ENCODE measurements around the gene INPP4B. TPM values are rescaled to one million over a fixed set of nuclear protein-coding genes. Genes with fewer than 3 reads are reported as not detected.

INPP4B gene
- total and polyA plus RNA-seq, 2 of the 4 experiments (the other 2 are of a cell fraction): 1.8 to 14.0 TPM

GRCh38 chr4:142752202-142752786 lies 93.8 kb downstream of the INPP4B start:
- Histone ChIP-seq H4K20me1 (ENCODE audit: insufficient read depth, low read length) (no peaks in the 10 kb centered on the region), H2AK5ac (ENCODE audit: low read depth, low read length) (no peak overlapping the region), H3K27me3 (ENCODE audit: control insufficient read depth, insufficient read depth, low read length) (no peaks in the 10 kb centered on the region), H3K4me2 (ENCODE audit: low read depth, low read length) (no peak overlapping the region), H3K18ac (ENCODE audit: low read depth, low read length) (no peak overlapping the region; the same call in 1 of the 2 replicates), H3K9ac (ENCODE audit: low read depth, low read length) (no peak overlapping the region; the same call in 1 of the 2 replicates), H3K9me1 (ENCODE audit: insufficient read depth, low read length) (no peaks in the 10 kb centered on the region), H3K36me3 (ENCODE audit: control insufficient read depth, insufficient read depth, low read length) (no peaks in the 10 kb centered on the region), H2BK5ac (ENCODE audit: low read depth, low read length, poor library complexity, severe bottlenecking) (no peak overlapping the region), H3K56ac (ENCODE audit: extremely low read depth, insufficient read depth, low read length) (no peak overlapping the region), H2BK120ac (ENCODE audit: low read depth, low read length) (no peak overlapping the region), H4K91ac (ENCODE audit: insufficient read depth, low read depth, low read length) (no peak overlapping the region), H3K4ac (ENCODE audit: low read depth, low read length) (no peak overlapping the region), H3K27ac (ENCODE audit: insufficient read depth, low read length) (no peak overlapping the region), H3K4me1 (ENCODE audit: control insufficient read depth, insufficient read depth, low read length) (no peaks in the 10 kb centered on the region), H2AK9ac (replicated peaks; ENCODE audit: low read depth, low read length, poor library complexity) (no peak overlapping the region), H3K9me3 (ENCODE audit: control insufficient read depth, insufficient read depth, low read length) (no peaks in the 10 kb centered on the region), H3K23ac (ENCODE audit: low read depth, low read length) (no peak overlapping the region), H4K5ac (ENCODE audit: low read depth, low read length) (no peak overlapping the region; the same call in 1 of the 2 replicates), H3K14ac (replicated peaks; ENCODE audit: low read depth, low read length) (no peak overlapping the region), H3K79me1 (ENCODE audit: low read depth in 1 of 2, low read length in 2 of 2) (no peaks in the 10 kb centered on the region), H2BK15ac (ENCODE audit: low read depth, low read length) (no peak overlapping the region), H2AFZ (replicated peaks; ENCODE audit: low read length, poor library complexity) (no peak overlapping the region), H3K4me3 (ENCODE audit: insufficient read depth, low read depth, low read length) (no peak overlapping the region), H4K8ac (ENCODE audit: low read depth in 2 of 2, low read length in 2 of 2) (no peak overlapping the region), H2BK20ac (ENCODE audit: low read depth, low read length) (no peak overlapping the region)
- dilution Hi-C loops (cut with HindIII; ENCODE audit: low sequenced_read_pairs, unreplicated experiment) (no loop called here), in situ Hi-C loops (cut with MboI; ENCODE audit: low sequenced_read_pairs) (no loop called here), intact Hi-C loops (cut with micrococcal nuclease) (no loop called here)
- no TSS peak for BruUV-seq (replicated peaks)
- POLR2A ChIA-PET (ENCODE audit: unreplicated experiment): no interaction called here
- ATAC-seq (ENCODE audit: low read depth) (no peak), DNase-seq (no peak)
- no CpG with 5 or more reads among the region's 6 CpGs for WGBS, 2 experiments (ENCODE audit: extremely low coverage in 2 of 2, insufficient read length in 1 of 2)
- TF ChIP-seq RAD21 (IDR thresholded peaks at IDR 0.05; ENCODE audit: low read length) (no peak), MXI1 (IDR thresholded peaks at IDR 0.05; ENCODE audit: borderline replicate concordance, low read depth, low read length) (no peak), FOS (IDR thresholded peaks at IDR 0.05; ENCODE audit: low read depth, low read length) (no peak), POLR2A (IDR thresholded peaks at IDR 0.05; ENCODE audit: low read depth, low read length) (no peak)
- TF ChIP-seq, protein P1, sequence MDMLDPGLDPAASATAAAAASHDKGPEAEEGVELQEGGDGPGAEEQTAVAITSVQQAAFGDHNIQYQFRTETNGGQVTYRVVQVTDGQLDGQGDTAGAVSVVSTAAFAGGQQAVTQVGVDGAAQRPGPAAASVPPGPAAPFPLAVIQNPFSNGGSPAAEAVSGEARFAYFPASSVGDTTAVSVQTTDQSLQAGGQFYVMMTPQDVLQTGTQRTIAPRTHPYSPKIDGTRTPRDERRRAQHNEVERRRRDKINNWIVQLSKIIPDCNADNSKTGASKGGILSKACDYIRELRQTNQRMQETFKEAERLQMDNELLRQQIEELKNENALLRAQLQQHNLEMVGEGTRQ (IDR thresholded peaks at IDR 0.05; ENCODE audit: low read depth, low read length): no peak
- CTCF ChIA-PET: no interaction called here
